ENCODE data around the gene DTNB. TPM values are rescaled to one million over a fixed set of nuclear protein-coding genes. Genes with fewer than 3 reads are reported as not detected.

The DTNB gene
- total RNA-seq, 1 experiment from 2014 or later = 26.3 TPM

DNA sequence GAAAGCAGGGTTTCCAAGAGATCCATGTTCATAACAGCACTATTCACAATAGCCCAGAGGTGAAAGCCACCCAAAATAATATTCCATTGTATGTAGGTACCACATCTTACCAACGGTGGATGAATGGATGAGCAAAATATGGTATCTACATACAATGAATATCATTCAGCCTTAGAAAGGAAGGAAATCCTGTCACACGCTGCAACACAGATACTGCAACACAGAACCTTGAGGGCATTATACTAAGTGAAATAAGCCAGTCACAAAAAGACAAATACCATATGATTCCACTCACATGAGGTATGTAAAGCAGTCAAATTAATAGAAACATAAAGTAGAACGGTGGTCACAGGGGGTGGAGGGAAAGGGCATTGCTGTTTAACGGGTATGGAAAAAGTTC is 155.7 kb downstream of the DTNB start:
- Mint-ChIP-seq H3K9me3 (ENCODE audit: unreplicated experiment) (no peaks in the 10 kb centered on the region), H3K4me3 (ENCODE audit: unreplicated experiment) (no peak overlapping the region), H3K36me3 (ENCODE audit: insufficient read depth, unreplicated experiment) (no peaks in the 10 kb centered on the region), H3K27ac (ENCODE audit: low read depth, unreplicated experiment) (peak overlapping the region; percentile 91), H3K27me3 (ENCODE audit: insufficient read depth, unreplicated experiment) (no peaks in the 10 kb centered on the region), H3K4me1 (ENCODE audit: insufficient read depth, unreplicated experiment) (peaks cover 30% of the 10 kb centered on the region)
- ChIA-PET CTCF (no interaction called here), POLR2A (no interaction called here)
- intact Hi-C loops (cut with micrococcal nuclease) = no loop called here
- BruUV-seq (replicated peaks) = no TSS peak
- DNase-seq (ENCODE audit: unreplicated experiment) = no peak
- TF ChIP-seq, protein P1, sequence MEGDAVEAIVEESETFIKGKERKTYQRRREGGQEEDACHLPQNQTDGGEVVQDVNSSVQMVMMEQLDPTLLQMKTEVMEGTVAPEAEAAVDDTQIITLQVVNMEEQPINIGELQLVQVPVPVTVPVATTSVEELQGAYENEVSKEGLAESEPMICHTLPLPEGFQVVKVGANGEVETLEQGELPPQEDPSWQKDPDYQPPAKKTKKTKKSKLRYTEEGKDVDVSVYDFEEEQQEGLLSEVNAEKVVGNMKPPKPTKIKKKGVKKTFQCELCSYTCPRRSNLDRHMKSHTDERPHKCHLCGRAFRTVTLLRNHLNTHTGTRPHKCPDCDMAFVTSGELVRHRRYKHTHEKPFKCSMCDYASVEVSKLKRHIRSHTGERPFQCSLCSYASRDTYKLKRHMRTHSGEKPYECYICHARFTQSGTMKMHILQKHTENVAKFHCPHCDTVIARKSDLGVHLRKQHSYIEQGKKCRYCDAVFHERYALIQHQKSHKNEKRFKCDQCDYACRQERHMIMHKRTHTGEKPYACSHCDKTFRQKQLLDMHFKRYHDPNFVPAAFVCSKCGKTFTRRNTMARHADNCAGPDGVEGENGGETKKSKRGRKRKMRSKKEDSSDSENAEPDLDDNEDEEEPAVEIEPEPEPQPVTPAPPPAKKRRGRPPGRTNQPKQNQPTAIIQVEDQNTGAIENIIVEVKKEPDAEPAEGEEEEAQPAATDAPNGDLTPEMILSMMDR (IDR thresholded peaks at IDR 0.05; ENCODE audit: unreplicated experiment) = no peak

DNA sequence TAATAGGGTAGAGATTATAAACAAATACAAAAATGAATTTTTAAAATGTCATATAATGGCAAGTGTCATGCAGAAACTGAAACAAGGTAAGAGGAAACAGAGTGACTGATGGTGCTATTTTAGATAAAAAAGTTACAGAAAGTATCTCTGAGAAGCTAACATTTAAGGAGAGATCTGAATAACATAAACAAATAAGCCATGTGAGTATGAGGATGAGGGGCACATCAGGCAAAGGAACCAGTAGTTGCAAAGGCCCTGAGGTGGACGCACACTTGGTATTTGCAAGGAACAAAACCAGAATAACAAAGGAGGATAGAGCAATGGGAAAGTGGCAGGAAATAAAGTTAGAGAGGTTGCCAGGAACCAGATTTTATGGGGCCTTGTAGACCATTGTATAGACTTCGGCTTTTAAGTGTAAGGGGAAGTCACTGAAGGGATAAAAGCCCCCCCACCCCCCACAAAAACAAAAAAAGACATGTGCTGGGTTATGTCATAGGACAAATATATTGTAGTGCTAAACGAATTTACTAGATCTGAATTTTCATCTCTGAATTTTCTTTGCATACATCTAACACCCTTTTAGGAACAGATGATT is 159.2 kb downstream of the DTNB start:
- Mint-ChIP-seq H3K4me1 (ENCODE audit: insufficient read depth, unreplicated experiment) (peaks cover 29% of the 10 kb centered on the region), H3K27ac (ENCODE audit: low read depth, unreplicated experiment) (no peak overlapping the region), H3K36me3 (ENCODE audit: insufficient read depth, unreplicated experiment) (no peaks in the 10 kb centered on the region), H3K27me3 (ENCODE audit: insufficient read depth, unreplicated experiment) (no peaks in the 10 kb centered on the region), H3K4me3 (ENCODE audit: unreplicated experiment) (no peak overlapping the region), H3K9me3 (ENCODE audit: unreplicated experiment) (no peaks in the 10 kb centered on the region)
- TF ChIP-seq, protein P1 (IDR thresholded peaks at IDR 0.05; ENCODE audit: unreplicated experiment) = no peak
- no TSS peak for BruUV-seq (replicated peaks)
- CTCF ChIA-PET = interaction anchor here (0.6 kb wide), 1 partner anchor 1031 kb away, joined by 3 read pairs; no protein-coding TSS in a partner anchor
- intact Hi-C loops (cut with micrococcal nuclease) = no loop called here
- no peak for DNase-seq (ENCODE audit: unreplicated experiment)
- POLR2A ChIA-PET = no interaction called here

DNA sequence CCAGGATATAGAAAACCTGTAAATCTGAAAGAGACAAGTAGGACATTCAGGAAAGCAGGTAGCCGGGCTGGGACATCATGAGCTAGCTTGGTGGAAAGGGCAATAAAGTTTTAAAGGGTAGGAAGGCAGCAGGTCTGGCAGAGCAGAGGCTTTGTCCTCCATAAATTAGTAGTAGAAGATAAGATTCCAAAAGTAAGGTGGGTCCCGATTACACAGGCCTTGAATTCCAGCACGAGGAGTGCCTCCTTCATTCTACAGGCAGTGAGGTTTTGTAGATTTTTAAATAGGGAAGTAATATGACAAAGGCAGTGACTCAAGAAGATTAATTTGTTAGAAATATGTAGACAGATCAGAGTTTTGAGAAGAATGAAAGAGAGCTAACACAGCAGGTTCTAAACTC is 160.7 kb downstream of the DTNB start:
- TF ChIP-seq, protein P1 (IDR thresholded peaks at IDR 0.05; ENCODE audit: unreplicated experiment) = no peak
- Mint-ChIP-seq H3K27me3 (ENCODE audit: insufficient read depth, unreplicated experiment) (no peaks in the 10 kb centered on the region), H3K4me1 (ENCODE audit: insufficient read depth, unreplicated experiment) (peaks cover 29% of the 10 kb centered on the region), H3K9me3 (ENCODE audit: unreplicated experiment) (no peaks in the 10 kb centered on the region), H3K4me3 (ENCODE audit: unreplicated experiment) (no peak overlapping the region), H3K27ac (ENCODE audit: low read depth, unreplicated experiment) (peak overlapping the region; percentile 10), H3K36me3 (ENCODE audit: insufficient read depth, unreplicated experiment) (no peaks in the 10 kb centered on the region)
- CTCF ChIA-PET = interaction anchor here (0.6 kb wide), 1 partner anchor 8 kb away, joined by 3 read pairs; no protein-coding TSS in a partner anchor
- DNase-seq (ENCODE audit: unreplicated experiment) = no peak
- POLR2A ChIA-PET = no interaction called here
- BruUV-seq (replicated peaks) = no TSS peak
- intact Hi-C loops (cut with micrococcal nuclease) = no loop called here

DNA sequence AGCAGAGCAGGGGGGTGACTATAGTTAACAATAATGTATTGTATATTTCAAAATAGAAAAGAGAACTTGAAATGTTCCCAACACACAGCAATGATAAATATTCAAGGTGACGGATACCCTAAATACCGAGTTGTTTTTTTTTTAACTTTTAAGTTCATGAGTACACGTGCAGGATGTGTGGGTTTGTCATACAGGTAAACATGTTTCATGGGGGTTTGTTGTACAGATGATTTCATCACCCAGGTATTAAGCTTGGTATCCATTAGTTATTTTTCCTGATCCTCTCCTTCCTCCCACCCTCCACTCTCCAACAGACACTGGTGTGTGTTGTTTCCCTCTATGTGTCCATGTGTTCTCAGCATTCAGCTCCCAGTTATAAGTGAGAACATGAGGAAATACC is 167.2 kb downstream of the DTNB start:
- no peak overlapping the region for H3K27ac Mint-ChIP-seq (ENCODE audit: low read depth, unreplicated experiment)
- intact Hi-C loops (cut with micrococcal nuclease) = no loop called here
- TF ChIP-seq, protein P1 (IDR thresholded peaks at IDR 0.05; ENCODE audit: unreplicated experiment) = no peak
- H3K4me1 Mint-ChIP-seq (ENCODE audit: insufficient read depth, unreplicated experiment) = peaks cover 15% of the 10 kb centered on the region
- H3K9me3 Mint-ChIP-seq (ENCODE audit: unreplicated experiment) = no peaks in the 10 kb centered on the region
- H3K27me3 Mint-ChIP-seq (ENCODE audit: insufficient read depth, unreplicated experiment) = no peaks in the 10 kb centered on the region
- ChIA-PET CTCF (interaction anchor here (0.6 kb wide), 1 partner anchor 12 kb away, joined by 3 read pairs; no protein-coding TSS in a partner anchor), POLR2A (no interaction called here)
- BruUV-seq (replicated peaks) = no TSS peak
- DNase-seq (ENCODE audit: unreplicated experiment) = no peak
- no peak overlapping the region for H3K4me3 Mint-ChIP-seq (ENCODE audit: unreplicated experiment)
- H3K36me3 Mint-ChIP-seq (ENCODE audit: insufficient read depth, unreplicated experiment) = no peaks in the 10 kb centered on the region
